Right lobe of liver (tissue), 4 donors: ENCODE measurements around the gene TTC32.

Experiments
- POLR2A ChIP-seq: fragments of 450-650 bp; IDR thresholded peaks from one replicate; pipeline ENCODE4 v1.6.1; 2017; ENCODE audit warnings: antibody characterized with exemption, mild to moderate bottlenecking
- TF ChIP-seq, protein P1 (sequence below), 4 donors: fragments of 200-600 bp in 3 of 4; fragments of 450-650 bp in 1 of 4; IDR thresholded peaks; one replicate each; pipeline versions ENCODE4 v1.5.1 to v1.8.0; 2016 to 2022; ENCODE audit warnings: antibody characterized with exemption in 4 of 4, mild to moderate bottlenecking in 2 of 4
- donor health status: DM: no; HTN: no; CAD: no.
- donor health status: DM: no; HTN: no; CAD: no.
- donor health status: DM: no; HTN: yes; CAD: no.

DNA sequence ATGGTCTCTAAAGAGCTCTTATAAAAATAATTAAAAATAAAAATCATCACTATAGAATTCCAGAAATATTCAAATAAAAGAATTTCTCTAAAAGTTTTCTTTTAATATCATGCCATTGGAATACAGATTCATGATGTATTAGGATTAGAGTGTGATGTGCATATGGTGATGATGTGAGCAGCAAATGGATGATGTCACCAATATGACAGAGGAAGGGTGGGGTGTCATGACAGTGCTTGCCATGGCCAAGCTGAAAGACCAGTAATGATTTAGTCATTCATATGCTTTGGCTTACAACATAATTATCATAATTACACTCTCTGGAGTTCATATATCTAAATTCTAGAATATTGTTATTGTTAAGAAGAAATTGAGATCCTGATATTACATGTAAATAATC, 27.4 kb upstream of the TTC32 start:
- TF ChIP-seq, protein P1, sequence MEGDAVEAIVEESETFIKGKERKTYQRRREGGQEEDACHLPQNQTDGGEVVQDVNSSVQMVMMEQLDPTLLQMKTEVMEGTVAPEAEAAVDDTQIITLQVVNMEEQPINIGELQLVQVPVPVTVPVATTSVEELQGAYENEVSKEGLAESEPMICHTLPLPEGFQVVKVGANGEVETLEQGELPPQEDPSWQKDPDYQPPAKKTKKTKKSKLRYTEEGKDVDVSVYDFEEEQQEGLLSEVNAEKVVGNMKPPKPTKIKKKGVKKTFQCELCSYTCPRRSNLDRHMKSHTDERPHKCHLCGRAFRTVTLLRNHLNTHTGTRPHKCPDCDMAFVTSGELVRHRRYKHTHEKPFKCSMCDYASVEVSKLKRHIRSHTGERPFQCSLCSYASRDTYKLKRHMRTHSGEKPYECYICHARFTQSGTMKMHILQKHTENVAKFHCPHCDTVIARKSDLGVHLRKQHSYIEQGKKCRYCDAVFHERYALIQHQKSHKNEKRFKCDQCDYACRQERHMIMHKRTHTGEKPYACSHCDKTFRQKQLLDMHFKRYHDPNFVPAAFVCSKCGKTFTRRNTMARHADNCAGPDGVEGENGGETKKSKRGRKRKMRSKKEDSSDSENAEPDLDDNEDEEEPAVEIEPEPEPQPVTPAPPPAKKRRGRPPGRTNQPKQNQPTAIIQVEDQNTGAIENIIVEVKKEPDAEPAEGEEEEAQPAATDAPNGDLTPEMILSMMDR (IDR thresholded peaks at IDR 0.05): no peak
- TF ChIP-seq POLR2A: no peak
